ENCODE results near the gene FOXB2.
"Not testable (repeated sequence)": the region's sequence is repeated elsewhere in the genome, so short reads cannot be mapped to it uniquely, and the experiment has no call there.

FOXB2 gene

GRCh38 chr9:77019236-77019925, at the start of gene FOXB2:
Gene FOXB2, plus strand, starts transcription at chr9:77019655. Its CDS starts 0 bp downstream, at chr9:77019655.
- DNase-seq = no peak

GRCh38 chr9:76969716-76970115, 49.7 kb upstream of the FOXB2 start:
- DNase-seq = no peak

DNA sequence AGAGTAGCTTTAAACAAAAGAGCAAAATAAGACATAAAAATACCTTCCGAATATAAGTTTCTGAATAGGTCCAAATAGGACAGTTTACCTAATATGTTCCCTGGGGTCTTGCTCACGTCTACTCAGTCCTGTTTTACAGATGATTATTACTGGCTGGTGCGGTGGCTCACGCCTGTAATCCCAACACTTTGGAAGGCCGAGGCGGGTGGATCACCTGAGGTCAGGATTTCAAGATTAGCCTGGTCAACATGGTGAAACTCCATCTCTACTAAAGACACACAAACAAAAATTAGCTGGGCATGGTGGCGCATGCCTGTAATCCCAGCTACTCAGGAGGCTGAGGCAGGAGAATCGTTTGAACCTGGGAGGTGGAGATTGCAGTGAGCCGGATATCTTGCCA, 40.6 kb upstream of the FOXB2 start:
- DNase-seq = not testable (repeated sequence)

- no peak for DNase-seq
Observed at GRCh38 chr9:76980566-76980965, 38.9 kb upstream of the FOXB2 start.

- DNase-seq = no peak
Observed at GRCh38 chr9:76984486-76984885, 35.0 kb upstream of the FOXB2 start.

DNA sequence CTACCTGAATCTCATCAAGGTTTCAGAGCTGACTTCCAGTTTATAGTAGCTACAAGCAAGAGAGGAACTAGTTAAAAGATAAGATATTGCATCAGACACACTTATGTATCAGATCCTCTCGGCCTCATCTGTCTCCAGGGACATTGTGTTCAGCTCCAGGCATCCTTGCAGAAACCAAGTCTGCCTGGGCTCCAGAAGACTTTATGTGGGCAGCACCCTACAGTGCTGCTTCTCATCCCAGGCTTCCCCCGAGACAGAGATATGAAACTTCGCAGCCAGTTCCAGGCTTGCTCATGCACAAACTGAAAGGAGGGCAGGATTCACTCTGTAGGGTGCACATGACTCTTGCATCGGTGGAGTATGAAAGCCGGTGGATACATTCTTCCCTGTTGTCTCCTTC, 33.9 kb upstream of the FOXB2 start:
- no peak for DNase-seq

DNA sequence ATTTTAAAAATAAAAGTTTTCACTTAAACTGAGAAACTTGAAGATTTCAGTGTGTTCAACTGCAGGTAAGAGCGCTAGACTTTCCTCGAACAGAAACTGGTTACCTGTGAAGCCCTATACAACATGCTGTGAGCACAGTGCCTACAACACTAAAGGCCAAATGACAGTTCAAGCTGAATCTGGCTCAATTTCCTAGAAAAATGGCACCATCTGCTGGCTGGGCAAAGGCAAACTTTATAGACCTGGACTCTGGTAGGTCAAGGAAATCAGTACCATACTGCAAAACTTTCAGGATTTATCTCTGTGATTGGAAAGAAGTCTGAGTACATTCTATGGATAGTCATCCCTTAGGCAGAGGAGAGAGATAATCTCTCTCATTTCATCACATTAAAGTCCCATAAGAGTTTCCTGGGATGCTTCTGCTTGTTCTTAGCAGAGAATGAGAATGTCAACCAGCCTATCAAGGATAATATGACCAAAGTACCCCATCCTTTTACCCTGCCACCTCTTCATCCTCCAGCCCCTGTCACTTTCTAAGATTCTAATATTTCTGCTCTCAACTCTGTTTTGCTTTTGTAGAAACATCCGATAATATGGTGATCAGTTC, 31.8 kb upstream of the FOXB2 start:
- DNase-seq = no peak

GRCh38 chr9:76988941-76989340, 30.5 kb upstream of the FOXB2 start:
- no peak for DNase-seq

DNA sequence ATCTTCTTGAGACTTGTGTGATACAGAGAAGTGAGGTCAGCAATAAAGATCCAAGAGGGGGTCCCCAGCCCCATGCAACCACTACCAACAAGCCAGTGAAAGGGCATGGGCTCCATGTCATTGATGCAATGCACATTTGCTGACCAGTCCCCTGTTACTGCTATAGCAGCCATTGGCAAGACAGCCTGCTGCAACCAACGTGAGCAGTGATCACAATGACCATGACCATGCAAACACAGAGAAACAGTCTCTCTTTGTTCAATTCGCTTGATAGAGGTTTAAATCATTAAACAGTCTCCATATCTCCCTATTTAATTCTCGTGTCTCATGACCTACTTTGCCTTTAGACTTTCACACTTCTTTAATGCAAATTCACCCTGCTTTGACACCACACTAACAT, 30.0 kb upstream of the FOXB2 start:
- DNase-seq = no peak

DNA sequence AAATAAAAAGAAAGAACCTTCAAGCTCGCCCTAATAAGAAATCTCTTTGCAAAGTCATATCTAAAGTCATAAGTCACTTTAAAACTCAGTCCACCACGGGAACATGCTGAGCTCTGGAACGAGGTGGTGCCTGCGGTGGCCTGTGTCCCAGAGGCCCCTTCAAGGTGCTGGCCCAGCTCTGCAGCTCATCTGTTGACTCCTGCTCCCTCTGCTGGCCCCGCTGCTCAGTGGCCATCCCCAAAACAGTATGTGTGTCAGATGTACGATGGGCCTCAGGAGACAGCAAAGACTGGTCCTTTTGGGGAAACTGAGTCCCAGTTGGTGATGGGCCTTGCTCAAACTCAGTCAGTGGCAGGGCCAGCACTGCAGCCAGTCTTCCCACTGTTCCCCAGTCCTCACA, 22.8 kb upstream of the FOXB2 start:
- DNase-seq = no peak

- no peak for DNase-seq
Observed at GRCh38 chr9:76999261-76999660, 20.2 kb upstream of the FOXB2 start.

GRCh38 chr9:77000330-77000729, 19.1 kb upstream of the FOXB2 start:
- no peak for DNase-seq

- DNase-seq = no peak
Observed at GRCh38 chr9:77003366-77003765, 16.1 kb upstream of the FOXB2 start.

DNA sequence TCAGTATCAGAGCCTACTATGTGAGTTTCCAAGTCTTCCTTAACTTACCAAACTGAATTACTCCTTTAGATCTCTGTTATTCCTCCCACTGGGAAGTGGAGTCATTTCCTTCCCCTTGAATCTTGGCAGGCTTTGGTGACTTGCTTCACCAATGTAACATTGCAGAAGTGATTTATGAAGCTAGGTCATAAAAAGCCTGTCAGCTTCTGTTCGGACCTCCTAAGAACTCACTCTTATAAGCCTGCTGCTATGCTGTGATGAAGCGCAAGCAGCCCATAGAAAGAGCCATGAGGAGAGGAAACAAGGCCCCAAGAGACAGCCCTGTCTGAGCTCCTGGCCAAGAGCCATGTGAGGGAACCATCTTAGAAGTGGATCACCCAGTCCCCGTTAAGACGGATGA, 14.2 kb upstream of the FOXB2 start:
- DNase-seq = no peak

DNA sequence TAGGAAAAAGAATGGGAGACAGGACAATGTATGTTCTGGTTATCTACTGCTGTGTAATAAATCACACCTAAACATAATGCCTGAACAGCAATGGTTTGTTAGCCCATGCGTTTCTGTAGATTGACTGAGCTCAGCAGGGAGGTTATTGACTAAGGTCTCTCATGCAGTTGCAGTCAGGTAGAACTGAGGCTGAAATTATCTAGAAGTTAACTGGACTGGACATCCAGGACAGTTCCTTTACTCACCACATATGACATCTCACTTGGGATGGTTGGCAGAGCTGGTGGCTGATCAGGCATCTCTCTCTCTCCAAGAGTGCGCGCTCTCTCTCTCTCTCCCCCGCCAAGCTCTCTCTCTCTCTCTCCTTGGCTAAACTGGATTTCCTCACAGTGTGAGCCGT, 8.9 kb upstream of the FOXB2 start:
- no peak for DNase-seq

DNA sequence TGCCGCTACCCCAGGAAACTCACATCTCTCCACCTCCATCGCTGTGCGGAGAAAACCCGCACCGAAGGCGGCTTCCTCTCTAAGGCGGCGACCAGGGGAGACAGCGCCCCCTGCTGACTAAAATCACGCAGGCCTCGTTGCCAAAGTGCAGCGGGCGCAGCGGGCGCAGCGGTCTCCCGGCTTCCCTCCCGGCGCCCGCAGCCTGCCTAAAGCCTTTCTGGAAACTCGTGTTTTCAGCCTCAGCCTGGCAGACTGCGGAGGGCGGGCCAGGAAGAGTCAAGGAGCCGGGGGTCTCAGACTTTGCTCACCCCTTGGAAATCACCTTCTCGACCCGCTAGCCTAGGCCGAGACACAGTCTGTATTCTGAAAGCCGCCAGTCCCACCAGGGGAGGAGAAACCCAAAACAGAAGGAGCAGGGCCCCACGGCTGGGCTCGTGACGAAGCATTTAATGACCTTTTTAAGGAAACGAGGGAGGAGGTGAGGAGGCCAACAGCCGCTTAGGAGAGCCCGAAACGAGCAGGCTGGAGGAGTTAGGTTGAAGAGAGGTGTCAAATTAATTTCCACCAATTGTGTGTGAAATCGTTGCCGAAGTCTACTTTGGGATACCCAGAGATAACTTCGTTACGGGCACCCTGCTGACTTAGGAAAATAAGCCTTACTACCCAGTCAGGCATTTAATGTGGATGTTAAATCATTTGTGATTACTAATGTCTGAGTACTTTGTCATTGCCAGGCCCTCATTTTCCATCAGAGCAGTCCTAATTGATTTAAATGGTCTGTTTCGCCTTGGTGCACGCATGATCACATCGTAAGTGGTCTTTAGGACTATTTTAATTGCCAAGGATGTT, 7.3 kb upstream of the FOXB2 start:
- DNase-seq = no peak

GRCh38 chr9:77013206-77013931, 6.1 kb upstream of the FOXB2 start:
- DNase-seq = no peak

DNA sequence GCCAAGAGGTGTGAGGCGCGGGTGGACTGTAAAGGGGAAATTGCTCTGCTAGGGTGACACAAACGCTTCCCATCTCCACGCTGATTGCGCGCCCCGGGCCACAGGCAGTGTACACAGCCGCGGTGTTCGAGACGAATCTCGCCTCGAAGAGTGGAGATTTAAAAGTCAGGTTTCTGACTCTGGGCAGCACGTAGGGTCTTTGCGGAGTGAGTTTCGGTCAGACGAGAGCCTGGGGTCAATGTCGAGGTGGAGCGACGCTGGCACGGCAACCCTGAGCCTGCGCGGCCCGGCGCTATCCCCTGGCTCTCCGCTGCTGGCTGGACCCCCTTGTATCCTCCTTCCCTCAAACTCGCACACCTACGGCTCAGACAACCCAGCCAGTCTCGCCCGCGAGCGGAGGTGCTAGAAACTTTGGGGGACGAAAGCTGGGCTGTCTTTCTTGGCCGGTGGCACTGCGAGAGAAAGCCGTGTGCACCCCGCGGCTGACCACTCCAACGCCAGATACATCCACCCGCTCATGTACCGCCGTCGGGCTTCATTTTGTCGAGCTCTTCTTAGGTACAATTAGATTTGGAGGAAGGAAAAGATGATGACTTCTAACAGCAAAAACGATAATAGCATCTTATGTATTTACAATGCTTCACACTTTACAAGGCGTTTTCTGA, 5.4 kb upstream of the FOXB2 start:
- DNase-seq = no peak

- no peak for DNase-seq
Observed at GRCh38 chr9:77014597-77015263, 4.7 kb upstream of the FOXB2 start.

DNA sequence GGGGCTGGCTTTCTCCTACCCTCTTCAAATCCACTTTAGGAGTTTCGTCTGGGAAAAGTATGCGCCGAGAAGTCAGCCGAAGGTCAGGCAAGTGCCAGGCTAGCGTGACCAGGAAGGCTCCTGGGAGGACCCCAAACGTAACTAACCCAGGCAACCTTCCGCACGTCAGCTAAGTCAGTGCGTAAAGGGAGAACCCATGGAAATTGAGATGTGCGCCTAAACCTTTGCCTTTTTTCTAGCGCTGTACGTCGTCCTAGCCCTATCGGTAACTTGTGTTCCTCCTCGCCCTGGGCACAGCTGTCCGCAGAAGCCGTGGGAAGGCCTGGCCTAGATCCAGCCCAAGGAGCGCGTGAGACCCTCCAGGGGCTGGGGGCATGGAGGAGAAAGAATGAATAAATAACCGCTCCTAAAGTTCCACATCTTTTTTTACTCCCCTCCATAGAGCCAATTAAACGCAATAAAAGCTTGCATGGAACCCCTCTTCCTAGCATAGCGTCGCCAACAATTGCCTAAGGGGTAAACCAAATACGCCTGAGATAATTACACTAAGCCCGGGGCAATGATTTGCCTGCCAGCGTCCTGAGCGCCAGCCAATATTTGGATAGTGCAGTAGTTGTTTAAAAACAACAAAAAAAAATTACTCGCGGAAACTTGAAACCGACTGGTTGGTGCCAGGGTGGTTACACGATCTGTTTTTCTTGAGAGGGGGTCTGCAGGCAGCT, 4.0 kb upstream of the FOXB2 start:
- DNase-seq = peak; percentile 5

- DNase-seq = no peak
Observed at GRCh38 chr9:77016121-77016525, 3.3 kb upstream of the FOXB2 start.
